ENCODE results near the gene HMCN1.

- no peak for TF ChIP-seq EP300 (IDR thresholded peaks at IDR 0.05)
- TF ChIP-seq, protein P1, sequence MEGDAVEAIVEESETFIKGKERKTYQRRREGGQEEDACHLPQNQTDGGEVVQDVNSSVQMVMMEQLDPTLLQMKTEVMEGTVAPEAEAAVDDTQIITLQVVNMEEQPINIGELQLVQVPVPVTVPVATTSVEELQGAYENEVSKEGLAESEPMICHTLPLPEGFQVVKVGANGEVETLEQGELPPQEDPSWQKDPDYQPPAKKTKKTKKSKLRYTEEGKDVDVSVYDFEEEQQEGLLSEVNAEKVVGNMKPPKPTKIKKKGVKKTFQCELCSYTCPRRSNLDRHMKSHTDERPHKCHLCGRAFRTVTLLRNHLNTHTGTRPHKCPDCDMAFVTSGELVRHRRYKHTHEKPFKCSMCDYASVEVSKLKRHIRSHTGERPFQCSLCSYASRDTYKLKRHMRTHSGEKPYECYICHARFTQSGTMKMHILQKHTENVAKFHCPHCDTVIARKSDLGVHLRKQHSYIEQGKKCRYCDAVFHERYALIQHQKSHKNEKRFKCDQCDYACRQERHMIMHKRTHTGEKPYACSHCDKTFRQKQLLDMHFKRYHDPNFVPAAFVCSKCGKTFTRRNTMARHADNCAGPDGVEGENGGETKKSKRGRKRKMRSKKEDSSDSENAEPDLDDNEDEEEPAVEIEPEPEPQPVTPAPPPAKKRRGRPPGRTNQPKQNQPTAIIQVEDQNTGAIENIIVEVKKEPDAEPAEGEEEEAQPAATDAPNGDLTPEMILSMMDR (IDR thresholded peaks at IDR 0.05): no peak
Measured at GRCh38 chr1:185816460-185816859, 82.3 kb downstream of the HMCN1 start.
